ENCODE data around the gene SMPD3.

Gene SMPD3

GRCh38 chr16:68367440-68367839 lies 80.9 kb downstream of the SMPD3 start:
- no peak for DNase-seq

- DNase-seq, result peak in 1 of 2 experiments; percentile 24
These were observed 81.3 kb downstream of the SMPD3 start for GRCh38 chr16:68367030-68367429.

- no peak for DNase-seq
These were observed 82.2 kb downstream of the SMPD3 start for GRCh38 chr16:68366062-68366461.

GRCh38 chr16:68365167-68365817 lies 83.0 kb downstream of the SMPD3 start:
- no peak for DNase-seq

GRCh38 chr16:68364561-68364998 lies 83.7 kb downstream of the SMPD3 start:
- DNase-seq, result no peak

GRCh38 chr16:68363658-68364521 lies 84.4 kb downstream of the SMPD3 start:
- DNase-seq, result no peak

GRCh38 chr16:68362947-68363657 lies 85.2 kb downstream of the SMPD3 start:
- DNase-seq, result no peak

- DNase-seq, result no peak
These were observed 85.9 kb downstream of the SMPD3 start for GRCh38 chr16:68362262-68362913.

- DNase-seq, result no peak
These were observed 86.8 kb downstream of the SMPD3 start for GRCh38 chr16:68361485-68361884.

- no peak for DNase-seq
These were observed 87.4 kb downstream of the SMPD3 start for GRCh38 chr16:68360956-68361355.

- DNase-seq, result no peak
These were observed 87.8 kb downstream of the SMPD3 start for GRCh38 chr16:68360547-68360946.

- no peak for DNase-seq
These were observed 88.7 kb downstream of the SMPD3 start for GRCh38 chr16:68359398-68360191.

GRCh38 chr16:68358951-68359350 lies 89.4 kb downstream of the SMPD3 start:
- no peak for DNase-seq

- no peak for DNase-seq
These were observed 90.4 kb downstream of the SMPD3 start for GRCh38 chr16:68357923-68358322.

GRCh38 chr16:68357521-68357922 lies 90.8 kb downstream of the SMPD3 start:
- no peak for DNase-seq

GRCh38 chr16:68356919-68357286 lies 91.4 kb downstream of the SMPD3 start:
- no peak for DNase-seq

- DNase-seq, result peak; percentile 48 to 57
These were observed 91.9 kb downstream of the SMPD3 start for GRCh38 chr16:68356249-68356918.

- DNase-seq, result no peak
These were observed 92.7 kb downstream of the SMPD3 start for GRCh38 chr16:68355447-68356248.

GRCh38 chr16:68354816-68355215 lies 93.5 kb downstream of the SMPD3 start:
- DNase-seq, result no peak

GRCh38 chr16:68353366-68353765 lies 94.9 kb downstream of the SMPD3 start:
- no peak for DNase-seq

- DNase-seq, result no peak
These were observed 96.3 kb downstream of the SMPD3 start for GRCh38 chr16:68351991-68352431.

All from stimulated activated CD4-positive, alpha-beta T cell treated with anti-CD3 and anti-CD28 coated beads, Interleukin-4, amount 100 ng/mL, for 4 hours (primary cell).